HepG2 (cell line): ENCODE results near the gene FARSB. TPM values are rescaled to one million over a fixed set of nuclear protein-coding genes. Genes with fewer than 3 reads are reported as not detected.

Experiments used
- ATAC-seq: fragments of 200-7000 bp; cut with Tn5 transposase; 3 replicates; pipeline ENCODE4 v1.9.1; 2020; ENCODE audit warnings: mild to moderate bottlenecking, moderate library complexity
- BruUV-seq: library from RNA; stranded (reverse); fragments of 400-500 nt; replicated peaks from 2 replicates; lab custom pipeline; 2021; lab: Mats Ljungman, UMichigan
- CTCF ChIA-PET: fragments of 300-600 bp; formaldehyde crosslinking; extraction: SDS; loops from one replicate; lab custom pipeline; 2021; ENCODE audit warnings: low total read pairs, inconsistent platforms, low intra/inter-chr PET ratio; lab: Yijun Ruan, JAX
- POLR2A ChIA-PET: fragments of 350-600 bp; sonication (Branson Sonifier 250); formaldehyde crosslinking; loops from one replicate; lab custom pipeline; 2020; ENCODE audit warnings: antibody characterized with exemption, inconsistent platforms; lab: Yijun Ruan, JAX
- DNase-seq: peaks from one replicate; pipeline ENCODE4 v3.0.0-alpha.2; 2015; ENCODE audit warnings: low spot score
- FAIRE-seq: peaks from 3 replicates; lab custom pipeline; 2011; peaks lifted over from hg19 to GRCh38; lab: Jason Lieb, UNC
- H2AFZ ChIP-seq: one replicate; pipeline ENCODE4 v1.6.1; 2011; ENCODE audit warnings: low read length, inconsistent platforms
- H3K27ac ChIP-seq: fragments of 300-600 bp; 3 replicates; pipeline ENCODE4 v1.8.0; 2011; ENCODE audit warnings: mixed run types, mild to moderate bottlenecking, mixed read lengths, low read length, inconsistent platforms; ENCODE audit not compliant: insufficient read depth; ENCODE audit errors: extremely low read length
- H3K27me3 ChIP-seq, 2 experiments: fragments of 200-600 bp in 1 of 2; 2 replicates in 1 of 2; 3 replicates in 1 of 2; pipeline versions ENCODE4 v1.6.0 to v1.8.0; 2011; ENCODE audit warnings: low read length in 2 of 2, mild to moderate bottlenecking in 2 of 2, moderate library complexity in 2 of 2, inconsistent platforms in 1 of 2; ENCODE audit not compliant: insufficient read depth in 2 of 2, control insufficient read depth in 1 of 2
- H3K36me3 ChIP-seq, 2 experiments: fragments of 200-600 bp in 1 of 2; replicated peaks in 1 of 2; 2 replicates in 1 of 2; 3 replicates in 1 of 2; pipeline versions ENCODE4 v1.5.1 to v1.8.0; 2011; ENCODE audit warnings: low read length in 2 of 2, inconsistent platforms in 1 of 2; ENCODE audit not compliant: insufficient read depth in 2 of 2, control insufficient read depth in 1 of 2
- H3K4me1 ChIP-seq: 2 replicates; pipeline ENCODE4 v1.5.1; 2012; ENCODE audit warnings: low read length, inconsistent platforms; ENCODE audit not compliant: insufficient read depth
- H3K4me2 ChIP-seq: 2 replicates; pipeline ENCODE4 v1.6.0; 2011; ENCODE audit warnings: low read depth, low read length, inconsistent platforms
- H3K4me3 ChIP-seq, 3 experiments: fragments of 200-600 bp in 1 of 3; sonication (generic), shearing (Covaris generic) in 1 of 3; replicated peaks in 1 of 3; 2 replicates each; pipeline ENCODE4 v1.5.1; 2011 to 2016; ENCODE audit warnings: low read length in 3 of 3, inconsistent platforms in 2 of 3, low read depth in 2 of 3, mild to moderate bottlenecking in 2 of 3, control low read depth in 1 of 3, mixed read lengths in 1 of 3; ENCODE audit not compliant: insufficient read depth in 1 of 3
- H3K79me2 ChIP-seq: one replicate; pipeline ENCODE4 v1.6.1; 2011; ENCODE audit warnings: low read length, inconsistent platforms; ENCODE audit not compliant: insufficient read depth
- H3K9ac ChIP-seq: 2 replicates; pipeline ENCODE4 v1.6.0; 2011; ENCODE audit warnings: mild to moderate bottlenecking, low read depth, low read length, inconsistent platforms; ENCODE audit not compliant: insufficient read depth
- H3K9me3 ChIP-seq: 2 replicates; pipeline ENCODE4 v1.5.1; 2012; ENCODE audit warnings: mild to moderate bottlenecking, low read length
- H4K20me1 ChIP-seq: 2 replicates; pipeline ENCODE4 v1.6.0; 2011; ENCODE audit warnings: inconsistent platforms, mild to moderate bottlenecking, low read length, moderate library complexity; ENCODE audit not compliant: insufficient read depth
- ARID2 ChIP-seq: sonication (generic); formaldehyde crosslinking; IDR thresholded peaks from 2 replicates; pipeline ENCODE4 v1.8.1; 2022; ENCODE audit warnings: mild to moderate bottlenecking, missing genetic modification reagents, borderline replicate concordance
- ARID5B ChIP-seq: IDR thresholded peaks from 2 replicates; pipeline ENCODE4 v1.4.0; 2020; ENCODE audit warnings: mild to moderate bottlenecking, missing genetic modification reagents
- BHLHE40 ChIP-seq: IDR thresholded peaks from 2 replicates; pipeline ENCODE4 v1.6.1; 2011; ENCODE audit warnings: low read length, improper control_type of control experiment
- CBFB ChIP-seq: sonication (generic); formaldehyde crosslinking; IDR thresholded peaks from 2 replicates; pipeline ENCODE4 v1.4.0; 2020; ENCODE audit warnings: missing genetic modification reagents
- GATAD1 ChIP-seq: IDR thresholded peaks from 2 replicates; pipeline ENCODE4 v1.6.1; 2016; ENCODE audit warnings: missing genetic modification reagents, missing compliant biosample characterization
- HMGA1 ChIP-seq: sonication (generic); formaldehyde crosslinking; conservative IDR thresholded peaks from 2 replicates; pipeline ENCODE4 v1.4.0; 2020; ENCODE audit warnings: missing genetic modification reagents
- HNRNPK ChIP-seq: fragments of 200-400 bp; formaldehyde crosslinking; IDR thresholded peaks from 2 replicates; pipeline ENCODE4 v1.6.1; 2018; ENCODE audit warnings: low read length, low read depth, moderate library complexity, mild to moderate bottlenecking; ENCODE audit not compliant: poor library complexity, severe bottlenecking
- HNRNPLL ChIP-seq: fragments of 200-400 bp; formaldehyde crosslinking; IDR thresholded peaks from 2 replicates; pipeline ENCODE4 v1.6.1; 2017; ENCODE audit warnings: mild to moderate bottlenecking, low read depth, low read length; ENCODE audit not compliant: poor library complexity, severe bottlenecking
- KDM1A ChIP-seq: IDR thresholded peaks from 2 replicates; pipeline ENCODE4 v1.6.1; 2016; ENCODE audit warnings: missing compliant biosample characterization
- PHF5A ChIP-seq: IDR thresholded peaks from one replicate; pipeline ENCODE4 v1.6.1; 2018; ENCODE audit warnings: low read depth, missing genetic modification reagents; ENCODE audit not compliant: unreplicated experiment
- SKIL ChIP-seq: sonication (generic); formaldehyde crosslinking; IDR thresholded peaks from 2 replicates; pipeline ENCODE4 v1.8.0; 2022; ENCODE audit warnings: missing genetic modification reagents, mild to moderate bottlenecking, moderate library complexity, borderline replicate concordance
- TEAD2 ChIP-seq: sonication (generic); formaldehyde crosslinking; IDR thresholded peaks from 2 replicates; pipeline ENCODE4 v1.9.0; 2021; ENCODE audit warnings: missing genetic modification reagents
- WGBS: methylation state at CpG from one replicate; pipeline ENCODE4 v1.1.6; 2017; ENCODE audit warnings: low lambda C conversion rate; 5-methylcytosine and 5-hydroxymethylcytosine counted together
- in situ Hi-C: cut with HindIII; loops from 2 replicates; pipeline ENCODE4 v1.10.0; 2017; ENCODE audit warnings: low pct_unique_long_range_greater_than_20kb; ENCODE audit not compliant: extremely low pct_ligation_motif_present
- intact Hi-C: fragments of 100-400 bp; cut with micrococcal nuclease; formaldehyde crosslinking; loops from one replicate; pipeline ENCODE4 v1.10.0; 2022; ENCODE audit not compliant: unreplicated experiment
- polyA plus RNA-seq, 8 experiments: library from polyadenylated mRNA; depleted of rRNA in 3 of 8; stranded (reverse) in 7 of 8; unstranded in 1 of 8; fragments of >200 nt; fragmentation: Illumina TruSeq in 4 of 8; extraction: Trizol in 4 of 8; gene quantifications; 2 replicates each; pipeline versions ENCODE4 v1.2.1 to v1.2.3, GENCODE V29; 2011 to 2016; ENCODE audit warnings: low read depth in 4 of 8, missing spikeins in 1 of 8, mixed read lengths in 1 of 8; ENCODE audit not compliant: insufficient read depth in 1 of 8
- total RNA-seq, 5 experiments: library from RNA; depleted of rRNA; stranded (reverse); fragments of >200 nt; fragmentation: Illumina TruSeq; extraction: Trizol; gene quantifications; 2 replicates each; pipeline ENCODE4 v1.2.3, GENCODE V29; 2016; ENCODE audit warnings: low read depth in 1 of 5
- TF ChIP-seq, protein P1 (sequence below): sonication (generic); formaldehyde crosslinking; IDR thresholded peaks from 2 replicates; pipeline ENCODE4 v1.5.1; 2020; ENCODE audit warnings: missing genetic modification reagents, mild to moderate bottlenecking, borderline replicate concordance
- TF ChIP-seq, protein P2 (sequence below): sonication (generic); formaldehyde crosslinking; IDR thresholded peaks from 2 replicates; pipeline ENCODE4 v1.5.1; 2020; ENCODE audit warnings: missing genetic modification reagents, mild to moderate bottlenecking, borderline replicate concordance
- TF ChIP-seq, protein P3 (sequence below): sonication (generic); formaldehyde crosslinking; IDR thresholded peaks from 2 replicates; pipeline ENCODE4 v1.8.1; 2023; ENCODE audit warnings: mild to moderate bottlenecking, missing genetic modification reagents

Gene FARSB
- total and polyA plus RNA-seq, 2 of the 13 experiments (the other 11 are each of a cell fraction or from before 2014, with no cell fraction given), result 23.3 to 45.9 TPM

- Histone ChIP-seq H4K20me1 (no peaks in the 10 kb centered on the region), H3K9me3 (no peaks in the 10 kb centered on the region), H3K4me1 (peaks cover 65% of the 10 kb centered on the region), H3K27me3 (no peaks in the 10 kb centered on the region; a peak in 1 of 5 replicates), H3K4me3 (no peak overlapping the region), H3K4me2 (peak overlapping the region; percentile 16; the same call in 1 of the 2 replicates), H2AFZ (no peak overlapping the region), H3K9ac (no peak overlapping the region), H3K27ac (no peak overlapping the region), H3K36me3 (no peaks in the 10 kb centered on the region), H3K79me2 (peaks cover 4% of the 10 kb centered on the region)
- ChIA-PET POLR2A (no interaction called here), CTCF (no interaction called here)
- in situ Hi-C loops (no loop called here), intact Hi-C loops (no loop called here)
- DNase-seq, result no peak
- BruUV-seq, result no TSS peak
- no peak for FAIRE-seq
- ATAC-seq, result no peak
- WGBS, result 75% methylated on average over 4 of the region's 4 CpGs
- TF ChIP-seq CBFB (CRISPR knock-in tag) (no peak), HNRNPLL (no peak), GATAD1 (CRISPR knock-in tag) (no peak), PHF5A (no peak), HMGA1 (CRISPR knock-in tag) (no peak), ARID2 (CRISPR knock-in tag) (no peak), BHLHE40 (no peak), HNRNPK (no peak), KDM1A (CRISPR knock-in tag) (no peak), ARID5B (CRISPR knock-in tag) (no peak), TEAD2 (no peak), SKIL (CRISPR knock-in tag) (no peak)
- TF ChIP-seq, protein P1, sequence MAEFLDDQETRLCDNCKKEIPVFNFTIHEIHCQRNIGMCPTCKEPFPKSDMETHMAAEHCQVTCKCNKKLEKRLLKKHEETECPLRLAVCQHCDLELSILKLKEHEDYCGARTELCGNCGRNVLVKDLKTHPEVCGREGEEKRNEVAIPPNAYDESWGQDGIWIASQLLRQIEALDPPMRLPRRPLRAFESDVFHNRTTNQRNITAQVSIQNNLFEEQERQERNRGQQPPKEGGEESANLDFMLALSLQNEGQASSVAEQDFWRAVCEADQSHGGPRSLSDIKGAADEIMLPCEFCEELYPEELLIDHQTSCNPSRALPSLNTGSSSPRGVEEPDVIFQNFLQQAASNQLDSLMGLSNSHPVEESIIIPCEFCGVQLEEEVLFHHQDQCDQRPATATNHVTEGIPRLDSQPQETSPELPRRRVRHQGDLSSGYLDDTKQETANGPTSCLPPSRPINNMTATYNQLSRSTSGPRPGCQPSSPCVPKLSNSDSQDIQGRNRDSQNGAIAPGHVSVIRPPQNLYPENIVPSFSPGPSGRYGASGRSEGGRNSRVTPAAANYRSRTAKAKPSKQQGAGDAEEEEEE, result no peak
- TF ChIP-seq, protein P2, sequence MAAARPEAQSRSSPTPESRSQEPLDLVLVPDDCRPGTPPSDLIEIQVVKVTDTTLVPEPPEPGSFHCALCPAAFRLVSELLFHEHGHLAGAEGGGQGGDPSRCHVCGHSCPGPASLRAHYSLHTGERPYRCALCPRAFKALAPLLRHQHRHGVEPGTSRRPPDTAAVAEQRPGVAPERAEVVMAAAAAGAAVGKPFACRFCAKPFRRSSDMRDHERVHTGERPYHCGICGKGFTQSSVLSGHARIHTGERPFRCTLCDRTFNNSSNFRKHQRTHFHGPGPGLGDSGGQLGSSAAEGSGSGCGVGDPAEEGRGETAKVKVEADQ (CRISPR knock-in tag), result 0 out of 2 replicates have a peak, but pooled peaks have one; percentile 43
- TF ChIP-seq, protein P3, sequence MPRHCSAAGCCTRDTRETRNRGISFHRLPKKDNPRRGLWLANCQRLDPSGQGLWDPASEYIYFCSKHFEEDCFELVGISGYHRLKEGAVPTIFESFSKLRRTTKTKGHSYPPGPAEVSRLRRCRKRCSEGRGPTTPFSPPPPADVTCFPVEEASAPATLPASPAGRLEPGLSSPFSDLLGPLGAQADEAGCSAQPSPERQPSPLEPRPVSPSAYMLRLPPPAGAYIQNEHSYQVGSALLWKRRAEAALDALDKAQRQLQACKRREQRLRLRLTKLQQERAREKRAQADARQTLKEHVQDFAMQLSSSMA (CRISPR knock-in tag), result 0 out of 2 replicates have a peak, but pooled peaks have one; percentile 13
Measured at GRCh38 chr2:222669353-222669752, 13.5 kb upstream of the FARSB start.
